Measurements from ENCODE around the gene CAB39.

The CAB39 gene

DNA sequence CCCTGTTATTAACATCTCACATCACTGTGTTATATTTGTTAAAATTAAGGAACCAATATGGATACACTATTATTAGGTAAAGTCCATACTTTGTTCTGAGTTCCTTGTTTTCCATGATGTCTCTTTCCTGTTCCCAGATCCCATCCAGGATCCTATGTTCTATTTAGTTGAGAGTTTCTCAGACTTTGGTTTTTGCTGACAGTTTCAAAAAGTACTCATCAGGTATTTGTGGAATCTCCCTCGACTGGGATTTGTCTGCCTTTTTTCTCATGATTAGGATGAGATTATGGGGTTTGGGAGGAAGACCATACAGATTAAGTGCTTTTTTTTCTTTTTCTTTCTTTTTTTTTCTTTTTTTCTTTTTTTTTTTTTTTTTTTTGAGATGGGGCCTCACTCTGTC is 112.7 kb downstream of the CAB39 start:
- TF ChIP-seq, protein P1, sequence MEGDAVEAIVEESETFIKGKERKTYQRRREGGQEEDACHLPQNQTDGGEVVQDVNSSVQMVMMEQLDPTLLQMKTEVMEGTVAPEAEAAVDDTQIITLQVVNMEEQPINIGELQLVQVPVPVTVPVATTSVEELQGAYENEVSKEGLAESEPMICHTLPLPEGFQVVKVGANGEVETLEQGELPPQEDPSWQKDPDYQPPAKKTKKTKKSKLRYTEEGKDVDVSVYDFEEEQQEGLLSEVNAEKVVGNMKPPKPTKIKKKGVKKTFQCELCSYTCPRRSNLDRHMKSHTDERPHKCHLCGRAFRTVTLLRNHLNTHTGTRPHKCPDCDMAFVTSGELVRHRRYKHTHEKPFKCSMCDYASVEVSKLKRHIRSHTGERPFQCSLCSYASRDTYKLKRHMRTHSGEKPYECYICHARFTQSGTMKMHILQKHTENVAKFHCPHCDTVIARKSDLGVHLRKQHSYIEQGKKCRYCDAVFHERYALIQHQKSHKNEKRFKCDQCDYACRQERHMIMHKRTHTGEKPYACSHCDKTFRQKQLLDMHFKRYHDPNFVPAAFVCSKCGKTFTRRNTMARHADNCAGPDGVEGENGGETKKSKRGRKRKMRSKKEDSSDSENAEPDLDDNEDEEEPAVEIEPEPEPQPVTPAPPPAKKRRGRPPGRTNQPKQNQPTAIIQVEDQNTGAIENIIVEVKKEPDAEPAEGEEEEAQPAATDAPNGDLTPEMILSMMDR (IDR thresholded peaks at IDR 0.05; ENCODE audit: control insufficient read depth, extremely low read depth, insufficient read depth) = no peak
- H3K4me3 ChIP-seq (ENCODE audit: low read depth, low read length) = no peak overlapping the region
- DNase-seq (ENCODE audit: low read depth) = no peak

DNA sequence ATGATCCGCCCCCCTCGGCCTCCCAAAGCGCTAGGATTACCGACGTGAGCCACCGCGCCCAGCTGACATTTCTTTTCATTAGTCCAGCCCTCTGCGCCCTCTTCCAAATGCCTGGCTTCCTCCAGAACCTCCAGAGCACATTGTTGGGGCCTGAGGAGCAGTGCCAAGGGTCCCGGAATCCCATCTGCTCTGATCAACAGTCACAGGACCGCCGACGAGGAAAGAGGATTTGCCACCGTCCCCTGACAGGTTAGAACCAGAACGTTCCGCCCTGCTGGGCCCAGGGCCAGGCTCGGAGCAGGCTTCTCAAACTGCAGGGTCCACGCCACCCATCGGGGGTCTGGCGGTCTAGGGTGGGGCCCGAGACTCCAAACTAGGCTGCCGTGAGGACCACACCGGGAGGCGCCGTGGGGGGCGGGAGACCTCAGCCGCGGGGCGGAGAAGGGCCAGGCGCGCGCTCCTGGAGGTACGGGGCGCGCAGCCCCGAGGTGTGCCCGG is 115.2 kb downstream of the CAB39 start:
- no peak overlapping the region for H3K4me3 ChIP-seq (ENCODE audit: low read depth, low read length)
- no peak for DNase-seq (ENCODE audit: low read depth)
- TF ChIP-seq, protein P1 (IDR thresholded peaks at IDR 0.05; ENCODE audit: control insufficient read depth, extremely low read depth, insufficient read depth) = no peak

DNA sequence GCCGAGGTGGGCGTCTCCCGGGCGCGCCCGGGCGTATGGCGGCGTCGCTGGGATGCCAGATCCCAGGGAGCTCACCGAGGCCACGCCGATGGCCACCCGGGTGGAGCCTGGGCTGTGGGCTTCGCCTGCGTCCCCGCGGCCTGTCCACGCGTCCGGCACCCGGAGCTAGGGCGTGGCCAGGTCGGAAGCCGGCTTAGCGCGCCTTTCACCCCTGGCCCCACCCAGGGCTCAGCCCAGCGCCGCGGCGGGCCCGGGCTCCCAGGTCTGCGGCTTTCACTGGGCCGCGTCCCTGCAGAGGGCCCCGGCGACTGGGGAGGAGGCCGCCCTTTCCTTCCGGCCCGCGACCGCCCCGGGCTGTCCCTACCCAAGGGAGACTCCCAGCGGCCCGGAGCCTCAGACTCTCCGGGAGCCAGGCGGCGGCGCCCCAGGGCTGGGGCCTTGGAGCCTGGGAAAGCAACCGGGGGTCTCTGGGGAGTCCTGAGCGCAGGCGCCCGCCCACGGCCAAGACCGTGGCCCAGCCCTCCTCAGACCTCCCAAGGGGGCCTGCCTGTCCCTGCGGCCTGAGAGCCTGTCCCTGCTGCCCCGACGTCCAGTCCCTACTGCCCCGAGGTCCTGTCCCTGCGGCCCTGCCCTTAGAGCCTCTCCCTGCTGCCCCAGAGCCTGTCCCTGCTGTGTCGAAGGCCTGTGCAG is 115.8 kb downstream of the CAB39 start:
- TF ChIP-seq, protein P1 (IDR thresholded peaks at IDR 0.05; ENCODE audit: control insufficient read depth, extremely low read depth, insufficient read depth) = no peak
- H3K4me3 ChIP-seq (ENCODE audit: low read depth, low read length) = no peak overlapping the region
- DNase-seq (ENCODE audit: low read depth) = no peak

DNA sequence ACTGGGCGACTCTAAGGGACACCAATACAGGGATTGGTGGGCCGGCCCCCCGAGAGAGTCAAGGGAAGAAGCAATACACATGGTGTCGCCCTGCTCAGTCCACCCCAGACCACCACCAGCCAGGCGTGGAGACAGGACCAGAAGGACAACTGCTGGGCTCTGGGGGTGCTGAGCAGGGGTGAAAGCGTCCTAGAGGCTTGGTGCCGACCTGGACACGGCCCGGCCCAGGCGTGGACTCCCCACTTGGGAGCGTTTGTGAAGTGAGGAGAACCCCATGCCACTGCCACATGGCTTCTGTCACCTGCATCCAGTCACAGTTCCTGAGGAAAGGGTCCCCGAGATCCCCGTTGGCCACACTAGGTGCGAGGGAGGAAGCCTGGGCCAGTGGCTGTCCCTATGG is 116.7 kb downstream of the CAB39 start:
- no peak for DNase-seq (ENCODE audit: low read depth)
- H3K4me3 ChIP-seq (ENCODE audit: low read depth, low read length) = no peak overlapping the region
- TF ChIP-seq, protein P1 (IDR thresholded peaks at IDR 0.05; ENCODE audit: control insufficient read depth, extremely low read depth, insufficient read depth) = no peak

DNA sequence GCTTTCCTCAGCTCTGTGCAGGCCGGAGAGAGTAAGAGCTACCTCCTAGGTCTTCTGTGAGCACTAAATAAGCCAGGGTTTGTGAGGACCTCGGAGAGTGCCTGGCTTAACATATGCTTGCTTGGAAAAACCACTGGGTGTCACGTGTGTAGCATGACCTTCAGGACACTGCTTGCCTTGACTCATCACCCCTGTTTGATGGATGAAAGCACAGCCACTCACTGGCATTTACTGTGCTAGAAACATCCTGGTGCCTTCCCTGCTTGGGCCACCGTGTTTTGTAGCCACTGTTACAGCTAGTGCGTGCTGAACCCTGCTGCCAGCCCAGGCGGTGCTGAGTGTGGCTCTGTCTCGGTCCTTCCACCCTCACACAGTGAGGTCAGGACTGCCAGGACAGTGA is 117.3 kb downstream of the CAB39 start:
- DNase-seq (ENCODE audit: low read depth) = no peak
- TF ChIP-seq, protein P1 (IDR thresholded peaks at IDR 0.05; ENCODE audit: control insufficient read depth, extremely low read depth, insufficient read depth) = no peak

DNA sequence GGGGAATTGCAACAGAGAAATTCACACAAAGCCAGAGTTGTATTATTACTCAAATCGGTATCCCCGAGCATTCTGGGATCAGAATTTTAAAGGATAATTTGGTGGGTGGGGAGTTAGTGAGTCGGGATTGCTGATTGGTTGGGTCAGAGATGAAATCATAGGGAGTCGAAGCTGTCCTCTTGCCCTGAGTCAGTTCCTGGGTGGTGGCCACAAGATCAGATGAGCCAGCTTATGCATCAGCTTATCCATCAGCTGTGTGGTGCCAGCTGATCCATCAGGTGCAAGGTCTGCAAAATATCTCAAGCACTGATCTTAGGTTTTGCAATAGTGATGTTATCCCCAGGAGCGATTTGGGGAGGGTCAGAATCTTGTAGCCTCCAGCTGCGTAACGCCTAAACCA is 117.8 kb downstream of the CAB39 start:
- no peak overlapping the region for H3K4me3 ChIP-seq (ENCODE audit: low read depth, low read length)
- TF ChIP-seq, protein P1 (IDR thresholded peaks at IDR 0.05; ENCODE audit: control insufficient read depth, extremely low read depth, insufficient read depth) = no peak
- no peak for DNase-seq (ENCODE audit: low read depth)

More for the DNA sequence above, 117.3 kb downstream of the CAB39 start:
- no peak overlapping the region for H3K4me3 ChIP-seq (ENCODE audit: low read depth, low read length)

DNA sequence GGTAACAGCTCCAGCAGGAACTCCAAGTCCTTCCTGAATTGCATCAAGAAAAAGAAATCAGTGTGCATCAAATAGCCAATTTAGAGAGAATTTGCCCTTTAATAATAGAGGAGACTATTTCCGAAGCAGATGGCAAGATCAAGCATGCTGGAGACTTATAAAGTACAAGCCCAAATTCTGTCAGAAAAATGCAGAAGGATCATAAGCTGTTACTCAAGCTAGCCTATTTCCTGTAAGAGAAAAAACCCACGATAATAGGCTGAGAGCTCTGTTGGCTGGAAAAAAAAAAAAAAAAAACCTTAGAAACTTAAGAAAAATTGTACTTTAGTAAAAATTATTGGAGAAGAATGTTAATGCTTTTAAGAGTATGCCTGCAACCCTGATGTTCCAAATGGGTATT is 127.7 kb downstream of the CAB39 start:
- no peak overlapping the region for H3K4me3 ChIP-seq (ENCODE audit: low read depth, low read length)
- TF ChIP-seq, protein P1 (IDR thresholded peaks at IDR 0.05; ENCODE audit: control insufficient read depth, extremely low read depth, insufficient read depth) = no peak
- DNase-seq (ENCODE audit: low read depth) = no peak

Data from LNCaP clone FGC (cell line).